RWPE2 (cell line): ENCODE data around the gene GSTA4.

Experiments
- ATAC-seq: fragments of 200-7000 bp; cut with Tn5 transposase; 3 replicates; pipeline ENCODE4 v1.9.1; 2021; ENCODE audit warnings: low read depth
- DNase-seq: peaks from one replicate; pipeline ENCODE4 v3.0.0-alpha.2; 2020; ENCODE audit warnings: low spot score
- H3K27ac ChIP-seq: fragments of 450-650 bp; 2 replicates; pipeline ENCODE4 v1.5.1; 2017; ENCODE audit warnings: mild to moderate bottlenecking; ENCODE audit not compliant: poor library complexity, severe bottlenecking
- H3K27me3 ChIP-seq: fragments of 250-450 bp; sonication (Bioruptor Pico); 2 replicates; pipeline ENCODE4 v1.5.1; 2021; ENCODE audit warnings: mild to moderate bottlenecking, moderate library complexity; ENCODE audit not compliant: insufficient read depth, poor library complexity, severe bottlenecking
- H3K36me3 ChIP-seq: fragments of 250-450 bp; sonication (Bioruptor Pico); 2 replicates; pipeline ENCODE4 v1.5.1; 2020; ENCODE audit warnings: low read depth, mild to moderate bottlenecking, moderate library complexity
- H3K4me1 ChIP-seq: fragments of 250-450 bp; sonication (Bioruptor Pico); 2 replicates; pipeline ENCODE4 v1.5.1; 2021; ENCODE audit warnings: mild to moderate bottlenecking, moderate library complexity; ENCODE audit not compliant: insufficient read depth, poor library complexity, severe bottlenecking
- H3K4me3 ChIP-seq: fragments of 250-450 bp; sonication (Bioruptor Pico); 2 replicates; pipeline ENCODE4 v1.5.1; 2021; ENCODE audit warnings: mild to moderate bottlenecking, moderate library complexity; ENCODE audit not compliant: severe bottlenecking
- H3K9me3 ChIP-seq: fragments of 250-450 bp; sonication (Bioruptor Pico); 2 replicates; pipeline ENCODE4 v1.5.1; 2021; ENCODE audit warnings: mild to moderate bottlenecking, moderate library complexity; ENCODE audit not compliant: severe bottlenecking
- TF ChIP-seq, protein P1 (sequence below): fragments of 450-650 bp; IDR thresholded peaks from one replicate; pipeline ENCODE4 v1.5.1; 2017; ENCODE audit warnings: mild to moderate bottlenecking, moderate library complexity; ENCODE audit not compliant: poor library complexity, severe bottlenecking

GSTA4 gene

DNA sequence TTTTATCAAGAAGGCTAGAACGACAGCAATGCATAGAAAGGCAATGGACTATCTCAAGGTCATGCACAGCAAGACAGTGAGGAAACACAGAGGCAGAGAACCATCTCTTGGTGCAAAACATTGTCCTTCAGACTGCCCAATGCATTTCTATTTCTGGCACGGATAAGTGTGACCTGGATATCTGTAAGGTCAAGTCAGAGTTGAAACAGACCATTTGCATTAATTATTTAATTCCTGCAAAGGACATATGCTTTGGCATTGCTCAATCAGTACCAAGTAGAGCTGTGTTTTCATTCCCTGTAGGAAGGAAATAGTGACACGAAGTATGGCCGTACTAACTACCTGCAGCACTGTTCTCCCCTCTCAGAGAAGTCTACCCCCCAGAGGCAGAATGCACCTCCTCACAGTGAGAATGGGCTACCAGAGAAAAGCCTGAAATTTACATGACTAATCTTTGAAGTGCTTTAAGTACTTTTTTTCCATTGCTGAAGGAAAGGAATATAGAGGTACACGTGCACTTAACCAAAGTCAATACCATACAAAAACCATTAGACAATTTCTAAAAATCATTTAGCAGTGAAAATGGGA is 32.1 kb upstream of the GSTA4 start:
- no peaks in the 10 kb centered on the region for H3K36me3 ChIP-seq
- no peak overlapping the region for H3K4me3 ChIP-seq
- no peak overlapping the region for H3K27ac ChIP-seq
- no peaks in the 10 kb centered on the region for H3K4me1 ChIP-seq
- DNase-seq (no peak), ATAC-seq (no peak)
- TF ChIP-seq, protein P1, sequence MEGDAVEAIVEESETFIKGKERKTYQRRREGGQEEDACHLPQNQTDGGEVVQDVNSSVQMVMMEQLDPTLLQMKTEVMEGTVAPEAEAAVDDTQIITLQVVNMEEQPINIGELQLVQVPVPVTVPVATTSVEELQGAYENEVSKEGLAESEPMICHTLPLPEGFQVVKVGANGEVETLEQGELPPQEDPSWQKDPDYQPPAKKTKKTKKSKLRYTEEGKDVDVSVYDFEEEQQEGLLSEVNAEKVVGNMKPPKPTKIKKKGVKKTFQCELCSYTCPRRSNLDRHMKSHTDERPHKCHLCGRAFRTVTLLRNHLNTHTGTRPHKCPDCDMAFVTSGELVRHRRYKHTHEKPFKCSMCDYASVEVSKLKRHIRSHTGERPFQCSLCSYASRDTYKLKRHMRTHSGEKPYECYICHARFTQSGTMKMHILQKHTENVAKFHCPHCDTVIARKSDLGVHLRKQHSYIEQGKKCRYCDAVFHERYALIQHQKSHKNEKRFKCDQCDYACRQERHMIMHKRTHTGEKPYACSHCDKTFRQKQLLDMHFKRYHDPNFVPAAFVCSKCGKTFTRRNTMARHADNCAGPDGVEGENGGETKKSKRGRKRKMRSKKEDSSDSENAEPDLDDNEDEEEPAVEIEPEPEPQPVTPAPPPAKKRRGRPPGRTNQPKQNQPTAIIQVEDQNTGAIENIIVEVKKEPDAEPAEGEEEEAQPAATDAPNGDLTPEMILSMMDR, result no peak
- no peaks in the 10 kb centered on the region for H3K27me3 ChIP-seq
- no peaks in the 10 kb centered on the region for H3K9me3 ChIP-seq

DNA sequence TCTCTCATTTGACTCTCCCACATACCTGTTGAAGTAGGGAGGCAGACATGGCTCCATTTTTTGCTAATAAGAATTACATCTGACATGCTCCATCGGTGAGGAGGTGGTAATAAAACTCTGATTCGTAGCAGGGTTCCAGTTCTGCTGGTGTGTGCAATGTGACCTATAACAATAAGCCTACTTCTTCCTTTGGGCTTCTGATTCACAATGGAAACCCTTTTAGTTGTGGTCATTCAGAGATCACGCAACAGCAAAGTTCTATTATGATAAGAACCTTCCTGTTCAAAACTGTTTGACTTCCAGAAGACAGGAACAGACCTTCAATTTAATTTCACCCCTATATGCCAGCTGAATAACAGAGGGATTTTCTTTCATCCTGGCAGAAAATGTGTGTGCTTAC is 31.4 kb upstream of the GSTA4 start:
- Histone ChIP-seq H3K9me3 (no peaks in the 10 kb centered on the region), H3K27ac (no peak overlapping the region), H3K4me3 (no peak overlapping the region), H3K27me3 (no peaks in the 10 kb centered on the region), H3K4me1 (no peaks in the 10 kb centered on the region), H3K36me3 (no peaks in the 10 kb centered on the region)
- ATAC-seq (no peak), DNase-seq (no peak)
- TF ChIP-seq, protein P1, result no peak

DNA sequence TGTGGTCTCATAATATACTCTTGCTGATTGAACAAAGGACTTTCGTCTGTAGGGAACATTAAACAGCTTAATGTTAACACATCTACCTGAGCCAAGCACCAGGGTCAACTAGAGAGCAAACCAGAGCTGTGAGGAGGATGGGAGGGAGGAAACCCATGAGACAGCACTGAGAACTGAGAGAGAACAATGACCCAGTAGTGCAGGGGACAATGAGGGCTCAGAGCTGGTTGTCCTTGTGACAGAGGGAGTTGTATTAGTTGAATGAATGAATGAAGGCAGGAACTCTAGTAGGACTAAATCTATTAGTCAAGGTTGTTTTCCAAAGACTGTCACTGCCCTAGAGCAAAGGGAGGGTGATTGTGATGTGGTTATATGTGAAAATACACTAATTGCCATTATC is 28.2 kb upstream of the GSTA4 start:
- no peaks in the 10 kb centered on the region for H3K9me3 ChIP-seq
- ATAC-seq (no peak), DNase-seq (no peak)
- no peak overlapping the region for H3K27ac ChIP-seq
- H3K27me3 ChIP-seq, result no peaks in the 10 kb centered on the region
- H3K4me1 ChIP-seq, result no peaks in the 10 kb centered on the region
- no peak overlapping the region for H3K4me3 ChIP-seq
- no peaks in the 10 kb centered on the region for H3K36me3 ChIP-seq
- TF ChIP-seq, protein P1, result no peak

DNA sequence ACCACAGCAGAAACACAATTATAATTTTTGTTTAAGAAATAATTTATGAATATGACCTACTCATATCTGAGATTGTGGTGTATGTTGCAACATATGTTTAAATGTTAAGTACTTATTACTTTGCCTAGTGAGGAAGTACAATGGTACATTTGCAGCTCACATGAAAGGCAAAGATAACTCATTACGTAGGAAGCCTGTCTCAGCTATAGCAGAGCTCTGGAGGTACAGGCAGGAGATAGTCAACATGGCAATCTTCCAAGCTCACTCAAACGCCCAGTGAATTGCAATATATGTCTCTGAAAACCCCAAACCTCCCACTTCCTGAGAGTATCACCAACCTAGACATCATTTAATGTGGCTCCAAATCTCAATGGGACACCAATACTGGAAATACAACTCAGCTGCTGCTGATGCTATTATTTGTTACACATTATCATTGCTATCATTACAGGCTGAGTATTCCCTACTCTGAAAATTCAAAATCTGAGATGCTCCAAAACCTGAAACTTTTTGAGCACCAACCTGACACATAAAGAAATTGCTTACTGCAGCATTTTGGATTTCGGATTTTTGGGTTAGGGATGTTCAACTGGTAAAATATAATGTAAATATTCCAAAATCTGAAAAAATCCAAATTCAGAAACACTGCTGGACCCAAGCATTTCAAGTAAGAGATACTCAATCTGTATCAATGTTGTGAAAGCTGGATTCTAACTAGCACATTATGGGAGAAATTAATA is 25.1 kb upstream of the GSTA4 start:
- H3K9me3 ChIP-seq, result no peaks in the 10 kb centered on the region
- no peak overlapping the region for H3K27ac ChIP-seq
- TF ChIP-seq, protein P1, result no peak
- H3K4me1 ChIP-seq, result no peaks in the 10 kb centered on the region
- no peak for ATAC-seq
- no peak for DNase-seq
- H3K27me3 ChIP-seq, result no peaks in the 10 kb centered on the region
- no peak overlapping the region for H3K4me3 ChIP-seq
- H3K36me3 ChIP-seq, result peaks cover 6% of the 10 kb centered on the region; the same call in 1 of the 2 replicates

DNA sequence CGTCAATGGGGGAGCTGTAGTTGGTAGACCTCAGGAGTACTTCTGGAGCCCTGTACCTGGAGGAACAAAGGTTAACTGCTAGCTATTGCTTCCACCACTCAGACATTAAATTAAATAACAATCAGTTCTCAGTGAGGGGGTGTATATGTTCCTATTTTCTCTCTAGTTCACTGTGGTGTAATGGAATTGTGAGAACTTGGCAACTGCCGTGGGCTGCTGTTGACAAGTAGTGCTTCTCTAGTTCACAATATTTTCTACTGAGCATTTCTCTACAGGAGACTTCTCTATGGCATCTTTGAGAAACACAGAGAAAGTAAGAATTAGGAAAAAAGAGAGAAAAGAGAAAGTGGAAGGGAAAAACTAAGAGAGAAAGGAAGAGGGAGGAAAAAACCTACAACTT is 23.4 kb upstream of the GSTA4 start:
- H3K36me3 ChIP-seq, result peaks cover 6% of the 10 kb centered on the region; the same call in 1 of the 2 replicates
- H3K4me1 ChIP-seq, result no peaks in the 10 kb centered on the region
- ATAC-seq, result no peak
- no peaks in the 10 kb centered on the region for H3K27me3 ChIP-seq
- H3K9me3 ChIP-seq, result no peaks in the 10 kb centered on the region
- no peak for DNase-seq
- H3K27ac ChIP-seq, result no peak overlapping the region
- H3K4me3 ChIP-seq, result no peak overlapping the region
- TF ChIP-seq, protein P1, result no peak
